Measurements from ENCODE around the gene SCMH1.
A peak's percentile ranks its signal among the peaks of the same experiment; 100 is the strongest.

SCMH1 gene

DNA sequence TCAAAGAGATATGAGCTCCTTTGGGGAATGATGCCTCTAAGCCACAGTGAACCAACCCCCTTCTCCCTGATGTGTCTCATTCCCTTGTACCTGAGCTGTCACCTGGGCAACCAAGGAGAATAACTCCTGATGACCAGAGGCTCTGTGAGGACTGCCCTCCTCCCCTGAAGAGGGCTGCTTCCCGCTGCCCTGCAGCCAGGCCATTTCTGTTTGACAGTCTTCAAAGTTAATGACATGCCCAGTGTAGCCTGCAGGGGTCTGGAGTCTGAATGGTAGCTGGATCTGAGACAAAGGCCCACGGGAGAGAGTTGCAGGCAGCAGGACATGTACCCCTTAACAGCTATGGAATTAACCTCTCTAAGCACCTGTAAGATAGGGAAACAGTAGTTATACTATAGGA lies 217.2 kb downstream of the SCMH1 start:
- DNase-seq (ENCODE audit: low read depth) = no peak

DNA sequence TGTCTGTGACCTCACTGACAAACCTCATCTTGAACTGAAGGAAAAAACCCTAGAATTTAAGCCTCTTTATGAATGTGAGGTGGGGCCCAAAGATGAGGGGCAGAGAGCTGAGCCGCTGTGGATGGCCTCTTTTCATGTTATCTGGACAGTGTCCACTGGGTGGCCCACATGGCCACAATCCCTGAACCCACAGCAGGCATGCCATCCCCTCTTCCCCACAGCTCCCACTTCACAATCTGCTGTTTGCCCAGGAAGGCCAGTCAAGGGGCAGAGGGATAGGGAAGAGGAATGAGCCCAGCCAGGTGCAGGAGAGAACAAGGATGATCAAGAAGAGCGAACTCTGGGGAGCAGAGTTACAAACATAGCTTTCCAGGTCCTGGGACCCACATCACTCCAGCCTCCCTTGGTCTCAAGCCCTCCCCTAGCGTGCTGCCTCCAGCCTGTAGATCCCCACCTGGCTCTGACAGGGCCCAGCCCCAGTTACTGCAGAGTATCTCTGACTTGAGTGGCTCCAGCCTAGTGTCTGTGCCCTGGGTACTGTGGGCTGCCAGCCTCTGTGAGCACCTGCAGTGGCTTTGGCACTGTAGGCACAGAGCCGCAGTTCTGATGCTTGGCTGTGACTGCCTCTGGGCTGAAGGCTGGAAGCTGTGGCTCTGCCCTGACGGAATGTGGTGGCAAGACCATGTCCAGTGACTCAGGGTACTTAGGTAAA lies 218.7 kb downstream of the SCMH1 start:
- no peak for DNase-seq (ENCODE audit: low read depth)

DNA sequence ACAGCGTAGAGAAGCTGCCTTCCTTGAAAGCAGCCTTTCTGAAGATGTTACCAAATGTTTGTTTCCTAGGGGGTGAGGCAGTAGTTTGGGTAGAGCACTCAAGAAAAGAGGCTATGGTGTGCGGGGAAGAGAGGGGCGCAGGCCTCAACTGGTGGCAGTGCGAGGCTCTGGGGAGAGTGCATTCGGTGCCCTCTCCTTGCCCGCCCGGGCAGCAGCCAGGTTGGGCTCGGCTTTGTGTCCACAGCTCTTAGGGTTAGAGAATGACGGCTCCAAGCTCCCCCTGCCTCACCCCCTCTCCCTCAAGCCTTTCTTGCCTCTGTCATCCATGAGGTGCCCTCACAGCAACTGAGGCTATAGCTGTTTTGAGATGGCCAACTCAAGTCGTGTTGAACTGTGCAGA lies 219.7 kb downstream of the SCMH1 start:
- no peak for DNase-seq (ENCODE audit: low read depth)

DNA sequence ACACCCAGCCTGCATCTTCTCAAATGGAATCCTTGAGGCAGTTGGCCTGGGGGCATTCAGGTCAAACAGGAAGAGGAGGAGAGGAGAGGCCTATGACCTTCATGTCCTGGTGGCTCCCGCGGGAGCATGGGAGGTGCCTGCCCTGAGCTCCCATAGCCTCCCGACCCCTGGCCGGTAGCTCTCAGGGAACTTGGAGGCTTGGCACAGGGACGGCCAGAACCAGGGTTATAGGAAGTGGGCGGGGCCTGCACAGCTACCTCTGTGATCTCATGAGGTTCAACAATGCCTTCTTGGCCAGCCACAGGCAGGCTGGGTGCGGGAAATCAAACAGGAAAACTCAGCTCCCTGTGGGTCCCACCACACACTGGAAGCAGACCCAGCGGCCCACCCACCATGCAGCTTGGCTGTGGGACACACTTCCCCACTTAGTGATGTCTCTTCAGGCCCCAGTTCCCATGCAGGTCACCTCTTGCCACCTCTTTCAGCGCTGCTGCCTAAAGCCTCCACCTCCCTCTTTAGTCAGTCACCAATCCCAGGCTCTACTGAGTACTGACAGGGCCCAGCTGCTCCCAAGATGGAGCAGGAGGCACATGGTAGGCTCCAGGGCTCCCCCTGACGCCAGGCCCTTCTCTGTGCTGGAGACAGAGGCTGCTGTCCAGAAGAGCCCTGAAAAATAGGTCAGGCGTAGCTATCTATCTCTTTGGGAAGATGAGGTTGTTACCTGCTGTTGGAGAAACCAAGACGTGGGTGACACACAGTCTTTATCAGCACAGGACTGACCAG lies 220.4 kb downstream of the SCMH1 start, which contains the start of gene SLFNL1:
Gene SLFNL1 (minus strand): TSS at position 200 of the 783 bp plus-strand sequence. CDS start 1,065 bp downstream, outside the sequence.
- DNase-seq (ENCODE audit: low read depth) = peak; percentile 32

DNA sequence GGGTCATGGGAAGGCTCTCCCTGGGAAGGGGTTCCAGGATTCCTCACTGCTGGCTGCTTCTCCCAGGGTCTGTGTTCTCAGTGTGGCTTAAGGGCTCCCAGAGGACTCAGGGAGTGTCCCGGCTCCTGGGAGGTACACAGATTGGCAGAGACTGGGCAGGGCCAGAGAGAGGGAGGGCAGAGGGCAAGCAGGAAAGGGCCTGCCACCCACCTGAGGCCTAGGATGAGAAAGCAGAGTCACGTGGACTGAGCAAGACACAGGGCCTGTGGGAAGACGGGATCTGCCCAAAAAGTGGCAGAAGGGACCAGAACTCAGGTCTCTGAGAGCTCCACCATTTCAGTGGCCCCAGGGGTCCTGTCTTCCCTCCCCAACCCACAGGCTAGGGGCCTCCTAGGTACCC lies 221.5 kb downstream of the SCMH1 start:
- DNase-seq (ENCODE audit: low read depth) = no peak

DNA sequence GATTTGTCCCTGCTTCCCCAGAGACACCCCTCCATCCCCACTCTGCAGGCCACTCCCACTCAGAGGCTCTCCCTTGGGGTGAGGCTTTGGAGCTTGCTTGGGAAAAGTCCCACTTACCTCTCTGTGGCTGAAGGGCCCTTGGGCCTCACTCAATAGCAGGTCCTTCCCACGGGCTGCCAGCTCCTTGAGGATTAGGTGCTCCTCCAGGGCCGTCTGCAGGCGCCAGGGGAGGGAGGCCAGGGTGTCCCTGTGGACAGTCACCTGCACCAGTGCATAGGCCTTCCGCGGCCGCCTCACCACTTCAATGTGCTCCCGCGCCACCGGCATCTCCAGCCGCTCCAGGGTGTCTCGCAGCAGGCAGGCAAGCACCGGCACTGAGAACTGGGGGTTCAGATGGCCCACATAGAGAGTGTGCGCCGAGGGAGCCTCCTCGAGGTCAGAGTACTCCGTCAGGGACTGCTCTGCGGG lies 222.0 kb downstream of the SCMH1 start:
- no peak for DNase-seq (ENCODE audit: low read depth)

DNA sequence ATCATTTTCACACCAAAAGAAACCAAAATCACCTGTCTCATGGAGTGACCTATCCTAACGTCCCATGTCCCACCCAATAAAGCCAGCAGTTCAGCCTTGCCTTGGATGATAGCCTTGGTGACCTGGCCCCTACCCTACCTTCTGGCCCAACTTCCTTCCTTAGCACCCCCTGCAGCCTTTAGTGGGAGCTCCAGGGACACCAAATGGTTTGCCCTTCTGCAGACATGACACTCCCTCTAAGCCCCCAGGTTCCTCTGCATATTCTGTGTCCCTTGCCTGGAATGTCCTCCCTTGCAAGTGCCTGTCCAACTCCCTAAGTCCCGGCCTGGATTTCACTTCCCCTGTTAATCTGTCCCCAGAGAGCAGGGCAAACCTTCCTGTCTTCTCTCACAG lies 222.8 kb downstream of the SCMH1 start:
- no peak for DNase-seq (ENCODE audit: low read depth)

DNA sequence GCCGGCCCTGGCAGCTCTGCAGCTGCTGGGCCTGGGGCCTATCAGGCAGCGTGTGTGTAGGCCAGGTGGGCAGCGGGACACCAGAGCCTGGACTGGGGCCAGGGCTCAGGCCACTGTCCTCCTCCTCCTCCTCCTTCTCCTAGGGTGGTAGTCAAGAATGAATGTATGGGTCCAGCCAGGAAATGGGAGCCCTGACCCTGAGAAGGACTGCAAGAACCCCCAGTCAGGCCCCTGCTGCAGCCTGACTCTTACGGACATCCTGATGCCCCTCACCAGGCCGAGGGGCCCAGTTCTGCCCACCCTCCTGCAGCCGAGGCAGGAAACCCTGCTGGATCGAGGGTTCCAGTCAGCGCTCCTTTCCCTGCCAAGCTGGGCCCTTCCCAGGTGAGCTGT lies 224.1 kb downstream of the SCMH1 start:
- no peak for DNase-seq (ENCODE audit: low read depth)

DNA sequence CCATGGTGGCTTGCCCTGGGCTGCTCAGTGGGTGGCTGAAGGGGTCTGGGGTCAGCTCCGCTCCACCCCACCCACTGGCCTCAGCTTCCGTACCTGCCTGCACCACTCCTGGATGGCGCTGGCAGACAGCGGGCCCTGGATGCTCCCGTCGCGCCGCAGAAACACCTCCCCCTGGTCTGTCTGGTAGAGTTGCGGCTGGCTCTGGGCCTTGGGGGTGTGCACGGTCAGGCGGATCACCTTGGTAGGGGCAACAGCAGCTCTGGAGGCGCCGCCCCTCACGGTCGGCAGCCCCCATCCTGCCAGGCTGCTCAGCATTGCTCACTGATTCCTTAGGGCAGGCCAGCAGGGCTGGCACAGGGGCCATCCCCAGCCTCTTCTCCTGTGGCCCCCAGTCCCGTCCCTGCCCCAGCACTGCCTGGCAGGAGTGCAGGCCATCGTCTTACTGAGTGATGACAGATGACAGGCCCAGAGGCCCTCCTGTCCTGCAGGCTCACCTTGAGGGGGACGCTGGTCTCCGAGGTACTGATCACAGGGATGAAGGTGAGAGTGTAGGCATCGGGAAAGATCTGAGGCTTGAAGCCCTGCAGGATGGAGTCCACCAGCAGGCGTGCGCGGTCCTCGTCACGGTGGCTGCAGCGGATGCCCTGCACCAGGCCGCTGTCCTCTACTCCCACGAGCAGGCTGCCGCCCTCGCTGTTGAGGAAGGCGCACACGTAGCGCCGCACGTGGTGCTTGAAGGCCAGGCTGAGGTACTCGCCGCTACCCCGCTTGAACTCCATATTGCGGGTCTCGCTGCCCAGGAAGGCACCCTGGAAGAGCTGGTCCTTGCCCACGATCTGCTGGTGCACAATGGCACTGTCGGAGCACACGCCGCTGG lies 224.7 kb downstream of the SCMH1 start:
- DNase-seq (ENCODE audit: low read depth) = no peak

DNA sequence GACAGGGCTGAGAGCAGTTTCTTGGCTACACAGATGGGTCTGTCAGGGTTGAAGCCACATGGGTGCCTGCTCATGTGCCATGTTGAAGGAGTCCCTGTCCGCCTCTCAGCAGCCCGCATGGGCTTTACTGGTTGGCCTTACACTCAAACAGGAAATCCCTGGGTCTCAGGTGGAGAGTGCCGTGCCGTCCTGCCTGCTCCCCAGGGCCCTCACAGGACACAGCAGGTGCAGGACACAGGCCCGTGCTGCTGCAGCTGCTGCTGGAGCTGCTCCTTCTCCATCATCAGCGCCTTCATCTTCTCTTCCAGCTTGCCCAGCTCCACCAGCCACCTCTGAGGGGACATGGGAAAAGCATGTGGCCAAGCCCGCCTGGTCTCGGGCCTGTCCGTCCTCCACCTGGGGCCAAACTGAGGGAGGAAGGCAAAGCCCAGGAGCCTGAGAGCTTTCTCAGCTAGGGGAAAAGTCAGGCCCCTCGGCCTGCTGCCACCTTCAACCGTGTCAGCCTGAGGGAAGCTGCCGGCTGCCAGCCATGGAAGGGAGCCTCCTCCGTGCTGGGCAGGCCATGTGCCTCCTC lies 226.1 kb downstream of the SCMH1 start:
- DNase-seq (ENCODE audit: low read depth) = no peak

DNA sequence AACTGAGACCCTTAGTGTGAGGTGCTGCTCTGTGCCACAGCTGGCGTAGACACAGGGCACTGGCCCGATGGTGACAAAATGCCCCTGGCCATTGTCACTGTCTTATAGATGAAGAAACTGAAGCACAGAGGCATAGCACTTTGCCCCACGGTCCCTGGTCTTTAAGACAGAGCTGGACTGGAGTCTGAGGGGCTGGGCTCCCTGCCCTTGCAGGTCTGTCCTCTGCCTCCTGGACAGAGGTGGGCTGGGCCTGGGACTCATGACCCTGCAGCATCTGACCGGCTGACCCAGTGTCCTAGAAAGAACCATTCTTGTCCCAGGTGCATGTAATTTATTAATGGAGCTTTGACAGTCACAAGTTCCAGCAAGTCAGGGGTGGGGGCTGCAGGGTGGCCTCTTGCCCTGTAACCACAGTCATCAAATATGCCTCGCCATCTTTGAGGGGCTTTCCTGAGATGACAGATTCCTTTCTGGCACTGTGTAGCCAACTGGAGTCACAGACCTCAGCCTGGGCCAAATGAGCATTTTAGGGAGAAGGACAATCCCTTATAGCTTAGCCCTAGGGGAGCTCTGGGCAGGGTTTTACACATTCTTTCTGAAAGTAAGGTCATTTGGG lies 226.7 kb downstream of the SCMH1 start:
- DNase-seq (ENCODE audit: low read depth) = no peak

DNA sequence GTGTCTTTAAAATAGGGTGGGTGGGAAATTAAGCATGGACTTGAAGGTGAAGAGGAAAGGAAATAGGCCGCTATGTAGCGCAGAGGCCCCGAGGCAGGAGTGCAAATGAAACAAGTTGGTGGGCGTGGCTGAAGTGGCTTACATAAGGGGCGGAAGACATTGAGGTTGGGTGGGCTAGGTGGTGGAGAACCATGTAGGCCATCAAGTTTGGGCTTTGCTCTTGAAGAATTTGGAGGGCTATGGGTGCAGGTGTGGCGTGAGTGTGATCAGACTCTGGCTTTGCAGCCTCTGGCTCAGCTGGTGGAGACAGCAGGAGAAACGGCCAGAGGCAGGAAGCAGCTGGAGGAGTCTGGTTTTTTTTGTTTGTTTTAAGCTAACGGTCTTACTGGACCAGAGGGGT lies 227.2 kb downstream of the SCMH1 start:
- no peak for DNase-seq (ENCODE audit: low read depth)

DNA sequence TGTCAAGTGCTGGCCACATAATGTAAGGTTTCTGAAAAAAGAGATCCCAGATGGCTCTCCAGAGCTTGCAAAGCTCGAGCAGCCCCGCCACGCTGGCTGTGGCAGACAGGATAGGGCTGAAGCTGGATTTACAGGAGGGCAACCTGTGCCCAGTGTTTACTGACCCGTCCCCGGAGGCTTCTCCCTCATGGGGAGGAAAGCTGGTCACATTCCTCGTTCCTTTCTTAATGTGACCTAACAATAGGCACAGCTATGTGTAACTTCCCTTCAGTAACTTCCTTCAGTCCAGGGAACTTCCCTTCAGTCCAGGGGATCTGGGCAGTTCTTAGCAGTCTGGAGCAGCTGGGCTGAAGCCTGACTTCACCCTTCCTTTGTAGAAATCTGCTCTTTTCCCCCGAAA lies 228.3 kb downstream of the SCMH1 start:
- DNase-seq (ENCODE audit: low read depth) = no peak

DNA sequence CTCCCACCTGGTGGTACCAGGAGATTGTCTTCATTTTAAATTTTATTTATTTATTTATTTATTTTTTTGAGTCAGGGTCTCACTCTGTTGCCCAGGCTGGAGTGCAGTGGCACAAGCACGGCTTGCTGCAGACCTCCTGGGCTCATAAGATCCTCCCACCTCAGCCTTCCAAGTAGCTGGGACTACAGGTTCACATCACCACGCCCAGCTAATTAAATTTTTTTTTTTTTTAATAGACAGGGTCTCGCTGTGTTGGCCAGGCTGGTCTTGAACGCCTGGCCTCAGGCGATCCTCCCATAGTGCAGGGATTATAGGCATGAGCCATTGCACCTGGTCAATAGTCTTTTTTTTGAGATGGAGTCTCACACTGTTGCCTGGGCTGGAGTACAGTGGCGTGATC lies 229.1 kb downstream of the SCMH1 start:
- DNase-seq (ENCODE audit: low read depth) = no peak

DNA sequence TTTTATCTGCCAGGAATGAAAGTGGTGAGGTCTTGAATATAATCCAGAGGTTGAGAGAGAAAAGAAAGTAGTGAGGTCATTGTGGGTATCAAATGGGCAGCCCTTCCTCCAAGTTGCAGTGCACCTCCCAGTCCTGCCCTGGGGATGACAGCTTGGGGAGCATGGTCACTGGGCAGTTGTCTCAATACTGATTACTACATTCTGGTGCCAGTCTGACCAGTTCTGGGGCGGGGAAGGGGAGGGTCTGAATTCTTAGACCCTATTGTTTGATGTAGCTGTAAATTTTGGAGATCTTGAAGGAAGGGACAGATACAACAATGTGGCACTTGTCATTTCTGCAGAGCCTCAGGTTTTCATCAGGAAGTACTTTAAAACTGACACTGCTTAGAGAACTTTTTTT lies 231.8 kb downstream of the SCMH1 start:
- DNase-seq (ENCODE audit: low read depth) = no peak

DNA sequence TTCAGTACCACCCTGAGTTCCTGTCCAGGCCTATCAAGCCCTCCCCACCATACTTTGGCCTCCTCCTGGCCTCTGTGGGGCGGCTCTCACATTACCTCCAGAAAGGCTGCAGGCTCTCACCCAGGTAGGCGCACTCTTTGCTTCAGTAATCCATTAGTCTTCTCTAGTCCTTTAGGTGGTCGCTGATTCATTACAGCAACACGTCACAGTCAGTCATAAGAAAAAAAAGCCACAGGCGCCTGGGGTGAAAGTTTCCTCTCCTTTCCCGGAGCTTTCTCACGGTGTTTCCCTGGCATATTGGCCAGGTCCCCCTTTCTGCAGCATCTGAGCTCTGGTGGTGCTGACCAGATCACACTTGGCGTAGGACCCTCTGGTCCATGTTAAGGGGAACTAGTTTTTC lies 232.6 kb downstream of the SCMH1 start:
- no peak for DNase-seq (ENCODE audit: low read depth)

DNA sequence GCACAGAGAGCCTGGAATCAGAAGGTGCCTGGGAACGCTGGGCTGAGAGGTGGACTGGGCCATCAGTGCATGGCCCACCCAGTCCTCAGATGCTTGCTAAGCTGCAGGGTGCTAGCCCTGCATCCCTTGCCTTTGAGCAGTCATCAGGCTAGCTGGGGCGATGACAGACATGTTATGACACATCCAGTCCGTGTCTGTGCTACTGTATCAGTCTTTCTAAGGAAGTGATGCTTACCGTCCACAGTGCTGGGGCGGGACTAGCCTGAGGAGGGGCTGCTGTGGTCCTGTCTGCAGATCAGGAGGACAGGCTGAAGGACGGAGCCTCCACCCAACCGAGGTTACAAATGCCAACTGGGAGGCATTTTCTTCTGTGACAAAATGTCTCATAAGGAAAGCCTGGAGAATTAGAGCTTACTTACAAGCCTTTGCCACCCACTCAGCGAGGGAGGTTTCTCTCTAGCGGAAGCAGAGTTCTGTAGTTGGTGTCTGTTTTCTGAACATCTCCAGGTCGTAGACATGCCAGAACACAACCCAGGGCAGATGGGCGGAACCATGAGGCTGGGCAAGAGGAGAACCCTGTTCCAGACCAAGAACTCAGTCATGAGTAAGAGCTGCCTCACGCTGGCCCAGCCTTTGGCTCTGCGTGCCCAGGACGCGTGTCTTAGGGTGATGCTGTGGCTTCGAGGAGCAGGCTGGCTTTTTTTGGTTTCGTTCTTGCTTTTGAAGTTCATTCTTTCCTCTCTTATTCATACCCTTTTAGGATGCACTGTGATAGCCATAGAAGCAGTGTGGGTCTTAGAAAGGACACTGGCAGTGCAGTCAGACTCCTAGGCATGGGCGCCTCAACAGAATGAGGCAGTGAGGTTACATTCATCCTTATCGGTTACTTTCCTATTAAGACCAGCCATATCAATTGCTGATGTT lies 234.9 kb downstream of the SCMH1 start:
- DNase-seq (ENCODE audit: low read depth) = no peak

DNA sequence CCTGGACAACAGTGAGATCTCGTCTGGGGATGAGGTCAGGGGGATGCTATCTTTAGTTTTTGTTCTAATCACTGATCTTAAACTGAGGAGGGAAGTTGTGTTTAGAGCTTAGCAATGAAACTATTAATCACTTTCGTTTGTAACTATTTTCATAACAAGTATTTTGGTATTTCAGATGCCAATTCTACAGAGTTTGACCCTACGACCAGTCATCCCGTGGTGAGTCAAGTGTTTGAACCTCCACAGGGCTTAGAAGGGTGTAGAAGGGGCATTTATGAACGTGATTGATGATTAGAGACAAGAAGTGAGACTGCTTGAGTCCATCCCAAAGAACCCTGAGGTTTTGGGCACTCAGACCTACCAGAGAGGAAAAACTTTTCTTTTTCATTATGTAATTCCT lies 236.2 kb downstream of the SCMH1 start:
- DNase-seq (ENCODE audit: low read depth) = no peak

DNA sequence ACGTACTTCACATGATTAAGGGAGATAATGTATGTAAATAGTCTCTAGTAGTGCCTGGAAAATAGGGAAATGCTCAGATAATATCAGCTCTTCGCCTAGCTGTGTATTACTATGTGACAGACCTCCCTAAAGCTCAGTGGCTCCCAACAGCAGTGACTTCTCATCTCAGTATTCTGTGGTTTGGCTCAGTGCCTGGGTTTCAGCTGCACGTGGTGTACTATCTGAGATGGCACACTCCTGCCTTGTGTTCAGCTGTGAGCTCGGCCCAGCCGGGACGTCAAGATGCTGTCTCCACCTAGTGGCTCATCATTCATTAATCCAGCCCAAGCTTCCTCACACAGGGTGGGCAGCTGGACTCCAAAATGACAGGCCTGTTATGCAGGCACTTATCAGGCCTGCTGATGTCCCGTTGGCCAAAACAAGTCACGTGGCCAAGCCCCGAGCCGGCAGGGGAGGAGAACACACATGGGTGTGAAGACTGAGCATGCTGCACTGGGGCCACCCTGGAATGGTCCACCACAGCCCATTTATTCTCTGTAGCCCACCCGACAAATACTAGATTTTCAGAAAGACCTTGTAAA lies 238.4 kb downstream of the SCMH1 start:
- DNase-seq (ENCODE audit: low read depth) = peak; percentile 99

DNA sequence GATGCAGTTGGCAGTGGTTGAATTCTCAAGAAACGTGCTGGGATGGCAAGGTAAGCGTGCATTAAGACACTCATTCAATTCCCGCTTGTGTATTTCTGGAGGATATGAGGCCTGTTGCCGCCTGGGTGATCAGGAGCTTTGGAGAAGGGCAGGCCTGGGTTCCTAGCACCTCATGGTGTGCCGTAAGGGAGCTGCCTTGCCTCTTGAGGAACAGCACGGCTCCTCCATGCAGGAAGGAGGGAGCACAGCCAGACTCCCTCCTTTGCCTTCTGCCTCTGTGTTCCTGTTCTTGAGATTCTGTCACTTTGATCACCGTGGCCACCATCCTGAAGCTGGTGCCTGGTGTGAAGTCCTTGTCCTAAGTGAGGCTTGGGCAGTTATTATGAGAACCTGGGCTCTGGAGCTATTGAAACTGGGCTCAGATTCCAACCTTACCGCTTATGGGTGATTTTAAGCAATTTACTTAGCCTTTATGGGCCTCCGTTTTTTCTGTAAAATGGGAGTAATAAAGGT lies 238.9 kb downstream of the SCMH1 start:
- DNase-seq (ENCODE audit: low read depth) = no peak

Data from iris pigment epithelial cell (primary cell).